Stimulated activated CD8-positive, alpha-beta memory T cell treated with anti-CD3 and anti-CD28 coated beads, Interleukin-4, amount 100 ng/mL, for 4 hours (primary cell): ENCODE results near the gene CBLN3.

Source experiments
- DNase-seq, 2 donors: peaks; one replicate each; pipeline ENCODE4 v3.0.0-alpha.2; 2020; ENCODE audit warnings: low read depth in 2 of 2, low spot score in 1 of 2

The CBLN3 gene

GRCh38 chr14:24385524-24385923 is 43.9 kb downstream of the CBLN3 start:
- no peak for DNase-seq

- no peak for DNase-seq
These were observed 45.3 kb downstream of the CBLN3 start for GRCh38 chr14:24384169-24384568.

GRCh38 chr14:24382064-24382371 is 47.5 kb downstream of the CBLN3 start:
- no peak for DNase-seq

- DNase-seq: no peak
These were observed 48.0 kb downstream of the CBLN3 start for GRCh38 chr14:24381363-24382063.

- no peak for DNase-seq
These were observed 49.3 kb downstream of the CBLN3 start for GRCh38 chr14:24379907-24380730.

GRCh38 chr14:24378981-24379906 is 50.2 kb downstream of the CBLN3 start:
- no peak for DNase-seq

GRCh38 chr14:24378327-24378726 is 51.1 kb downstream of the CBLN3 start:
- DNase-seq: no peak

GRCh38 chr14:24377657-24378056 is 51.8 kb downstream of the CBLN3 start:
- DNase-seq: no peak

- no peak for DNase-seq
These were observed 52.3 kb downstream of the CBLN3 start for GRCh38 chr14:24377126-24377525.
